HG02981 (cell line): Measurements from ENCODE around the gene GEMIN7.
A peak's percentile ranks its signal among the peaks of the same experiment; 100 is the strongest.

Experiments used
- ATAC-seq: cut with Tn5 transposase; IDR thresholded peaks from one replicate; pipeline ENCODE4 v1.9.1; 2021; ENCODE audit warnings: mild to moderate bottlenecking, moderate library complexity; ENCODE audit not compliant: unreplicated experiment

GEMIN7 gene

GRCh38 chr19:45079063-45079910 is at the start of gene GEMIN7:
Gene GEMIN7, plus strand, starts transcription at chr19:45079260. Its CDS starts 10,855 bp downstream, at chr19:45090115.
- ATAC-seq, result no peak

GRCh38 chr19:45030825-45031224 is 48.2 kb upstream of the GEMIN7 start:
- no peak for ATAC-seq

- ATAC-seq, result no peak
These were observed 46.6 kb upstream of the GEMIN7 start for GRCh38 chr19:45032421-45032820.

- ATAC-seq, result no peak
These were observed 43.3 kb upstream of the GEMIN7 start for GRCh38 chr19:45035755-45036154.

GRCh38 chr19:45037393-45038169 is 41.5 kb upstream of the GEMIN7 start:
- ATAC-seq, result no peak

- peak; percentile 87 for ATAC-seq
These were observed 39.8 kb upstream of the GEMIN7 start, which contains the start of gene CLASRP for GRCh38 chr19:45038931-45039893. Gene CLASRP, plus strand, starts transcription at chr19:45039045. Its CDS starts 1,168 bp downstream, at chr19:45040213.

- no peak for ATAC-seq
These were observed 38.8 kb upstream of the GEMIN7 start for GRCh38 chr19:45040059-45040771.

- ATAC-seq, result no peak
These were observed 37.9 kb upstream of the GEMIN7 start for GRCh38 chr19:45041125-45041524.

- ATAC-seq, result no peak
These were observed 33.2 kb upstream of the GEMIN7 start for GRCh38 chr19:45045671-45046353.

- no peak for ATAC-seq
These were observed 32.7 kb upstream of the GEMIN7 start for GRCh38 chr19:45046355-45046754.

GRCh38 chr19:45047188-45047797 is 31.8 kb upstream of the GEMIN7 start:
- no peak for ATAC-seq

GRCh38 chr19:45049073-45049736 is 29.9 kb upstream of the GEMIN7 start:
- no peak for ATAC-seq

GRCh38 chr19:45050036-45050435 is 29.0 kb upstream of the GEMIN7 start:
- no peak for ATAC-seq

GRCh38 chr19:45051929-45052579 is 27.0 kb upstream of the GEMIN7 start:
- no peak for ATAC-seq

GRCh38 chr19:45056831-45057230 is 22.2 kb upstream of the GEMIN7 start:
- no peak for ATAC-seq

- no peak for ATAC-seq
These were observed 21.6 kb upstream of the GEMIN7 start for GRCh38 chr19:45057444-45057843.

GRCh38 chr19:45058622-45059159 is 20.4 kb upstream of the GEMIN7 start:
- ATAC-seq, result no peak
